Natural killer cell (primary cell): ENCODE data around the gene PLA1A. TPM values are rescaled to one million over a fixed set of nuclear protein-coding genes. Genes with fewer than 3 reads are reported as not detected.

Source experiments
- ATAC-seq, 3 donors: fragments of 150-1000 bp in 2 of 3; fragments of 200-7000 bp in 1 of 3; cut with Tn5 transposase; 1 replicate in 1 of 3; 2 replicates in 2 of 3; pipeline ENCODE4 v1.10.0; 2021; ENCODE audit warnings: mild to moderate bottlenecking in 2 of 3, moderate library complexity in 2 of 3
- DNase-seq, 2 donors: peaks; one replicate each; pipeline versions ENCODE4 v3.0.0 to v3.0.0-alpha.2; 2013 to 2021; ENCODE audit warnings: mixed read lengths in 1 of 2
- H3K27ac ChIP-seq: one replicate; pipeline ENCODE4 v1.5.1; 2013; ENCODE audit warnings: mild to moderate bottlenecking, low read length
- H3K27me3 ChIP-seq: one replicate; pipeline ENCODE4 v1.6.1; 2013; ENCODE audit warnings: low read length; ENCODE audit not compliant: control insufficient read depth, insufficient read depth
- H3K36me3 ChIP-seq: one replicate; pipeline ENCODE4 v1.6.1; 2013; ENCODE audit warnings: low read length; ENCODE audit not compliant: control insufficient read depth, insufficient read depth
- H3K4me1 ChIP-seq: one replicate; pipeline ENCODE4 v1.6.1; 2013; ENCODE audit warnings: low read length; ENCODE audit not compliant: control insufficient read depth, insufficient read depth
- H3K4me3 ChIP-seq: one replicate; pipeline ENCODE4 v1.5.1; 2013; ENCODE audit warnings: low read length
- H3K9me3 ChIP-seq: one replicate; pipeline ENCODE4 v1.6.1; 2013; ENCODE audit warnings: low read length; ENCODE audit not compliant: control insufficient read depth, insufficient read depth
- H3K27ac Mint-ChIP-seq, 2 donors: one replicate each; pipeline ENCODE4 v1.8.0; 2022; ENCODE audit warnings: mild to moderate bottlenecking in 2 of 2, mixed read lengths in 2 of 2, moderate library complexity in 1 of 2
- H3K27me3 Mint-ChIP-seq, 2 donors: one replicate each; pipeline ENCODE4 v1.8.0; 2022; ENCODE audit warnings: low read depth in 2 of 2, mixed read lengths in 2 of 2
- H3K36me3 Mint-ChIP-seq: one replicate; pipeline ENCODE4 v1.8.0; 2022; ENCODE audit warnings: mixed read lengths
- H3K4me1 Mint-ChIP-seq, 2 donors: one replicate each; pipeline ENCODE4 v1.8.0; 2022; ENCODE audit warnings: mixed read lengths in 2 of 2
- H3K4me3 Mint-ChIP-seq: one replicate; pipeline ENCODE4 v1.8.0; 2022; ENCODE audit warnings: mild to moderate bottlenecking, moderate library complexity, mixed read lengths
- H3K9me3 Mint-ChIP-seq, 2 donors: one replicate each; pipeline ENCODE4 v1.8.0; 2022; ENCODE audit warnings: mixed read lengths in 2 of 2
- WGBS: methylation state at CpG from one replicate; pipeline ENCODE4 v1.1.7; 2013; ENCODE audit warnings: missing lambda C conversion rate; ENCODE audit not compliant: insufficient coverage; 5-methylcytosine and 5-hydroxymethylcytosine counted together
- intact Hi-C: fragments of 100-400 bp; cut with micrococcal nuclease; formaldehyde crosslinking; loops from one replicate; pipeline ENCODE4 v1.14.2; 2022
- total RNA-seq, 4 donors: library from RNA; stranded (reverse); fragments of 120-200 nt in 1 of 4; gene quantifications; one replicate each; pipeline versions ENCODE4 v1.2.3 to v1.2.4, GENCODE V29; 2013 to 2022
- TF ChIP-seq, protein P1 (sequence below): fragments of 200-600 bp; IDR thresholded peaks from one replicate; pipeline ENCODE4 v1.8.0; 2022; ENCODE audit warnings: antibody characterized with exemption

Gene PLA1A
- total RNA-seq, 3 donors from 2014 or later (not counting 1 experiment from before 2014, with no cell fraction given), result 0.20 to 0.34 TPM; not detected in 1

DNA sequence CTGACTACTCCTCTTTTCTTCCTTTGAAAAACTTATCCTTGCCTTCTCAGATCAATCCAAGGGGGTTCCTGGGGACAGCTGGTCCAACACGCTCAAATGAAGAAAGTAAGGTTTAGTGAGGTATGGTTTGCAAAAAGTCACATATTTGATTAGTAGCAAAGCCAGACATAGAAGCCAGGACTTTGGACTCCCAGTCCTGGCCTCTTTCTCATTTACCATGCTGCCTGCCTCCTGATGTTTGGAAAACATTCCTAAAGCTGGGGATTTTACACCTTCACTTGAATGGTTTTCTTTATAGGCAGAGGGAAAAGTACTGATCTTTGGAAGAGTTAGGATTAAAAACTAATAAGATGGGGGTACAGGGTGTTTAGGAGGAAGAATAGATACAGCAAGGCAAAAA lies 48.1 kb downstream of the PLA1A start:
- H3K27ac Mint-ChIP-seq, result no peak overlapping the region
- Histone ChIP-seq H3K36me3 (no peaks in the 10 kb centered on the region), H3K27ac (no peak overlapping the region), H3K4me1 (no peaks in the 10 kb centered on the region), H3K9me3 (no peaks in the 10 kb centered on the region), H3K27me3 (no peaks in the 10 kb centered on the region), H3K4me3 (no peak overlapping the region)
- peaks cover 0 to 5% of the 10 kb centered on the region in 2 donors for H3K4me1 Mint-ChIP-seq
- no peak overlapping the region for H3K4me3 Mint-ChIP-seq
- H3K36me3 Mint-ChIP-seq, result no peaks in the 10 kb centered on the region
- TF ChIP-seq, protein P1, sequence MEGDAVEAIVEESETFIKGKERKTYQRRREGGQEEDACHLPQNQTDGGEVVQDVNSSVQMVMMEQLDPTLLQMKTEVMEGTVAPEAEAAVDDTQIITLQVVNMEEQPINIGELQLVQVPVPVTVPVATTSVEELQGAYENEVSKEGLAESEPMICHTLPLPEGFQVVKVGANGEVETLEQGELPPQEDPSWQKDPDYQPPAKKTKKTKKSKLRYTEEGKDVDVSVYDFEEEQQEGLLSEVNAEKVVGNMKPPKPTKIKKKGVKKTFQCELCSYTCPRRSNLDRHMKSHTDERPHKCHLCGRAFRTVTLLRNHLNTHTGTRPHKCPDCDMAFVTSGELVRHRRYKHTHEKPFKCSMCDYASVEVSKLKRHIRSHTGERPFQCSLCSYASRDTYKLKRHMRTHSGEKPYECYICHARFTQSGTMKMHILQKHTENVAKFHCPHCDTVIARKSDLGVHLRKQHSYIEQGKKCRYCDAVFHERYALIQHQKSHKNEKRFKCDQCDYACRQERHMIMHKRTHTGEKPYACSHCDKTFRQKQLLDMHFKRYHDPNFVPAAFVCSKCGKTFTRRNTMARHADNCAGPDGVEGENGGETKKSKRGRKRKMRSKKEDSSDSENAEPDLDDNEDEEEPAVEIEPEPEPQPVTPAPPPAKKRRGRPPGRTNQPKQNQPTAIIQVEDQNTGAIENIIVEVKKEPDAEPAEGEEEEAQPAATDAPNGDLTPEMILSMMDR, result no peak
- ATAC-seq (no peak), DNase-seq (no peak)
- no peaks in the 10 kb centered on the region for H3K9me3 Mint-ChIP-seq
- no peaks in the 10 kb centered on the region for H3K27me3 Mint-ChIP-seq
- 100% methylated on average over 1 of the region's 1 CpG for WGBS
- intact Hi-C loops, result no loop called here

DNA sequence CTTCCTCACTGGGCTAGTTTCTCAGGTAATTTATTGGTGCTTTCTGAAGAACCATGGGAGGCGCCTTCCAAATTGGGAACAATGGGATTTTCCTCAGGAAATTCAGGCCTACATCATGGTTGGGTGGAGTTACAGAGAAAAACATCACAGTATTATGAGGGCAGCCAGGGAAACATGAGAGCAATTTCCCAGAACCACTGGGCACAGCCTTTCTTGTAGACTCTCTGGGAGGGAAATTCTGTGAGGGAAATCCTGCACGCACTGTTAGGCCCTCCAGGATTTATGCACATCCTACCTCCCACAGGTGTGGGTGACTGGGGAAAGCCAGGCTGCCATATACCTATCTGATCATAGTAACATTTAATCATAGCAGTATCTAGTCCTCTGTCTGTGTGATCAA lies 49.5 kb downstream of the PLA1A start:
- H3K27ac ChIP-seq, result no peak overlapping the region
- no peaks in the 10 kb centered on the region for H3K4me1 ChIP-seq
- DNase-seq, result no peak
- intact Hi-C loops, result no loop called here
- H3K36me3 ChIP-seq, result no peaks in the 10 kb centered on the region
- no peak overlapping the region for H3K27ac Mint-ChIP-seq
- H3K4me3 ChIP-seq, result no peak overlapping the region
- TF ChIP-seq, protein P1, result no peak
- no peak for ATAC-seq
- H3K4me3 Mint-ChIP-seq, result no peak overlapping the region
- H3K27me3 ChIP-seq, result no peaks in the 10 kb centered on the region
- H3K9me3 Mint-ChIP-seq, result no peaks in the 10 kb centered on the region
- no peaks in the 10 kb centered on the region for H3K9me3 ChIP-seq
- no peaks in the 10 kb centered on the region for H3K27me3 Mint-ChIP-seq
- 92% methylated on average over 2 of the region's 2 CpGs for WGBS
- H3K36me3 Mint-ChIP-seq, result no peaks in the 10 kb centered on the region
- peaks cover 0 to 5% of the 10 kb centered on the region in 2 donors for H3K4me1 Mint-ChIP-seq

DNA sequence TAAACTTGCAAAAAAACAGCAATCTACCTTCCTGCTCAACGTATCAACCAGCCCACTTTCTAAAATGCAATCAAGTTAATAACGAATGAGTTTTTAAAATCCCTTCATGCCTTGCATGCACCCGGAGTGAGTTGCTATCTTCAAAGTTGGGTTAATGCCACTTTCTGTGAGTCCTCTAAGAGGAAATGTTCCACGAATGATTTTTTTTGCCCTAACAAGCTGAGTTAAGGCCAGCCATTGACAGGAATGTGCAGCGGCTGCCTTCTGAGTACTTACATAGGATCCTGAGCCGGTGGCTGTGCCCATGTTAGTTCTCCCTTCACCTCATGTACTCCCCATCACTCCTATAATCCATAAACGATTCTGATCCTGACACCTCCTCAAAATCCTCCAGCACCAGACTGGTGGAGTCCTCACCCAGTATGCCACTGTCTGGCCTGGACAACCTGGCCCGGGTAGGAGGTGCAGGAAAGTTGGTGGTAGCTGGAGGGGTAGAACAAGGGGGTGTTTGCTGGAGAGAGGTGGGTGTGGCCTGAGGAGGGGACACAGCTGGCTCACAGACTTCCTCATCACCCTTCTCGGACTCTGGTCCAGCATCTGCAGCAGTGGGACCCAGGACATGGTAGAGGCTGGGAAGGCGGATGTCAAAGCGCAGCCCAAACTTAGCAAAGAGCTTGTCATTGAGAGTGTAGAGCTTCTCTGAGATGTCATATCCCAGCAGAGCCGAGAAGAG lies 50.3 kb downstream of the PLA1A start:
- TF ChIP-seq, protein P1, result no peak
- no peak for DNase-seq
- H3K4me1 Mint-ChIP-seq, result peaks cover 0 to 5% of the 10 kb centered on the region in 2 donors
- H3K27ac Mint-ChIP-seq, result no peak overlapping the region
- intact Hi-C loops, result no loop called here
- H3K9me3 ChIP-seq, result no peaks in the 10 kb centered on the region
- no peak overlapping the region for H3K27ac ChIP-seq
- no peak for ATAC-seq
- 94% methylated on average over 12 of the region's 12 CpGs for WGBS
- no peaks in the 10 kb centered on the region for H3K27me3 ChIP-seq
- H3K36me3 ChIP-seq, result no peaks in the 10 kb centered on the region
- no peaks in the 10 kb centered on the region for H3K9me3 Mint-ChIP-seq
- H3K4me1 ChIP-seq, result no peaks in the 10 kb centered on the region
- no peak overlapping the region for H3K4me3 ChIP-seq
- H3K27me3 Mint-ChIP-seq, result no peaks in the 10 kb centered on the region
- no peaks in the 10 kb centered on the region for H3K36me3 Mint-ChIP-seq
- no peak overlapping the region for H3K4me3 Mint-ChIP-seq

DNA sequence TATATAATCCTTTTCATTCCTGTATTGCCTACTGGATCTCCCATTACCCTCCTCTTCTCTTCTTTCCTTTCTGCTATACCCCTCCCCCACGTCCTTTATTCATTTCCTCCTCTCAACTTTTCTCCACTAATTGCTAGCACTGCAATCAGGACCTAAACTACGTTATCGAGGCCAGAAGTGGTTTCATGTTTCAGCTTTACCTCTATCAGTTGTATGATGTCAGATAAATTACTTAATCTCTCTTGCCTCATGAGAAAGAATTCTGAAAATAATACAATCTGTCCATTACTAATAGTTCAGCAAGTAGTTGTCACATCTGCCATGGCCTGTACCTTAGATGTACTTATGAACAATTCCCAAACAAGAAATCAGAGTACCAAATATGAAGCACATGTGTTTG lies 52.1 kb downstream of the PLA1A start:
- ATAC-seq, result no peak
- DNase-seq, result no peak
- intact Hi-C loops, result no loop called here
- Mint-ChIP-seq H3K9me3 (no peaks in the 10 kb centered on the region), H3K27me3 (no peaks in the 10 kb centered on the region), H3K4me1 (peaks cover 0 to 5% of the 10 kb centered on the region in 2 donors), H3K4me3 (no peak overlapping the region), H3K36me3 (no peaks in the 10 kb centered on the region), H3K27ac (no peak overlapping the region)
- TF ChIP-seq, protein P1, result no peak
- WGBS, result 79% methylated on average over 3 of the region's 3 CpGs
- H3K36me3 ChIP-seq, result no peaks in the 10 kb centered on the region
- no peak overlapping the region for H3K27ac ChIP-seq
- no peaks in the 10 kb centered on the region for H3K9me3 ChIP-seq
- no peak overlapping the region for H3K4me3 ChIP-seq
- H3K4me1 ChIP-seq, result no peaks in the 10 kb centered on the region
- H3K27me3 ChIP-seq, result no peaks in the 10 kb centered on the region
